Measurements from ENCODE around the gene LRRN1. TPM values are rescaled to one million over a fixed set of nuclear protein-coding genes. Genes with fewer than 3 reads are reported as not detected.

The LRRN1 gene
- polyA plus RNA-seq, 3 donors = 0.08 TPM; not detected in 2

DNA sequence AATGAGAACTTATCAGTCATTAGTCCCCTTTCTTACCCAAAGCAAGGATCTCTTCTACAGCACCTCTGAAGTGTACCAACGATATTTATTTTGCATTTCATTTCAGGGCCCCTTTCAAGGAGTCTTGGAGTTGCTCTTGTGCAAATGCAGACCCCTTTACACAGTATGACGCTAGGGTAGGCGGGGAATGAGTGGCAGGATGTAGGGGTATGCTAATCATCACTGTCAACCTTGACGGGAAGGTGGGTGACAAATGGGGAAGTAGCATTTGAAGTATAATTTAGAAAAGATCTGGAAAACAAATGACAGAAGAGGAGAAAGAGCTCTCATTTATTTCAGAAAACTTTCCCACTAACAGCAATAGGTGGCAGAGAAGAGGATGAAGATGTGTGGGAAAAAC lies 94.4 kb downstream of the LRRN1 start:
- no peak overlapping the region for H3K4me2 ChIP-seq (replicated peaks; ENCODE audit: extremely low read depth, low read length, poor library complexity, severe bottlenecking)

More for the DNA sequence above, 94.4 kb downstream of the LRRN1 start:
- peaks cover 5 to 31% (median 12%) of the 10 kb centered on the region in 7 donors for H3K9me3 Mint-ChIP-seq
- no peaks in the 10 kb centered on the region for H3K4me1 Mint-ChIP-seq
- Histone ChIP-seq H3K9me3 (replicated peaks in 1 of 2; ENCODE audit: control insufficient read depth in 1 of 2, insufficient read depth in 1 of 2, low read length in 2 of 2) (peaks cover 4 to 14% of the 10 kb centered on the region in 2 donors), H4K20me1 (ENCODE audit: insufficient read depth, low read length) (no peaks in the 10 kb centered on the region), H3K27me3 (ENCODE audit: control insufficient read depth in 2 of 2, insufficient read depth in 2 of 2, low read length in 2 of 2) (no peaks in the 10 kb centered on the region), H3K4me3 (replicated peaks in 1 of 3; ENCODE audit: low read depth in 2 of 3, low read length in 3 of 3) (no peak overlapping the region), H3K36me3 (replicated peaks in 1 of 2; ENCODE audit: control insufficient read depth in 1 of 2, insufficient read depth in 2 of 2, low read length in 2 of 2) (no peaks in the 10 kb centered on the region), H2AFZ (ENCODE audit: insufficient read depth, low read depth, low read length, poor library complexity, severe bottlenecking) (no peak overlapping the region), H3K4me1 (ENCODE audit: control insufficient read depth in 1 of 2, insufficient read depth in 2 of 2, low read length in 2 of 2) (no peaks in the 10 kb centered on the region), H3K9ac (ENCODE audit: insufficient read depth, low read length, poor library complexity, severe bottlenecking) (no peak overlapping the region), H3K27ac (ENCODE audit: low read depth in 1 of 2, low read length in 2 of 2) (no peak overlapping the region), H3K79me2 (ENCODE audit: insufficient read depth, low read length) (no peaks in the 10 kb centered on the region)
- no peak overlapping the region for H3K27ac Mint-ChIP-seq
- peaks cover 0 to 2% (median 0%) of the 10 kb centered on the region in 3 donors for H3K27me3 Mint-ChIP-seq (ENCODE audit: low read depth in 3 of 3)
- H3K36me3 Mint-ChIP-seq = no peaks in the 10 kb centered on the region
- WGBS (ENCODE audit: insufficient coverage) = no CpG with 5 or more reads among the region's 4 CpGs
- intact Hi-C loops (cut with micrococcal nuclease) = no loop called here
- H3K4me3 Mint-ChIP-seq = no peak overlapping the region
- no peak for DNase-seq
- TF ChIP-seq, protein P1, sequence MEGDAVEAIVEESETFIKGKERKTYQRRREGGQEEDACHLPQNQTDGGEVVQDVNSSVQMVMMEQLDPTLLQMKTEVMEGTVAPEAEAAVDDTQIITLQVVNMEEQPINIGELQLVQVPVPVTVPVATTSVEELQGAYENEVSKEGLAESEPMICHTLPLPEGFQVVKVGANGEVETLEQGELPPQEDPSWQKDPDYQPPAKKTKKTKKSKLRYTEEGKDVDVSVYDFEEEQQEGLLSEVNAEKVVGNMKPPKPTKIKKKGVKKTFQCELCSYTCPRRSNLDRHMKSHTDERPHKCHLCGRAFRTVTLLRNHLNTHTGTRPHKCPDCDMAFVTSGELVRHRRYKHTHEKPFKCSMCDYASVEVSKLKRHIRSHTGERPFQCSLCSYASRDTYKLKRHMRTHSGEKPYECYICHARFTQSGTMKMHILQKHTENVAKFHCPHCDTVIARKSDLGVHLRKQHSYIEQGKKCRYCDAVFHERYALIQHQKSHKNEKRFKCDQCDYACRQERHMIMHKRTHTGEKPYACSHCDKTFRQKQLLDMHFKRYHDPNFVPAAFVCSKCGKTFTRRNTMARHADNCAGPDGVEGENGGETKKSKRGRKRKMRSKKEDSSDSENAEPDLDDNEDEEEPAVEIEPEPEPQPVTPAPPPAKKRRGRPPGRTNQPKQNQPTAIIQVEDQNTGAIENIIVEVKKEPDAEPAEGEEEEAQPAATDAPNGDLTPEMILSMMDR (IDR thresholded peaks at IDR 0.05) = no peak
